Activated CD4-positive, CD25-positive, alpha-beta regulatory T cell treated with anti-CD3 and anti-CD28 coated beads, Interleukin-2, amount 50 U/mL, for 24 hours (primary cell): Measurements from ENCODE around the gene C11orf21.

Source experiments
- ATAC-seq, 2 donors: fragments of 150-1000 bp; cut with Tn5 transposase; one replicate each; pipeline ENCODE4 v1.10.0; 2021; ENCODE audit warnings: mild to moderate bottlenecking in 1 of 2, moderate library complexity in 1 of 2

C11orf21 gene

DNA sequence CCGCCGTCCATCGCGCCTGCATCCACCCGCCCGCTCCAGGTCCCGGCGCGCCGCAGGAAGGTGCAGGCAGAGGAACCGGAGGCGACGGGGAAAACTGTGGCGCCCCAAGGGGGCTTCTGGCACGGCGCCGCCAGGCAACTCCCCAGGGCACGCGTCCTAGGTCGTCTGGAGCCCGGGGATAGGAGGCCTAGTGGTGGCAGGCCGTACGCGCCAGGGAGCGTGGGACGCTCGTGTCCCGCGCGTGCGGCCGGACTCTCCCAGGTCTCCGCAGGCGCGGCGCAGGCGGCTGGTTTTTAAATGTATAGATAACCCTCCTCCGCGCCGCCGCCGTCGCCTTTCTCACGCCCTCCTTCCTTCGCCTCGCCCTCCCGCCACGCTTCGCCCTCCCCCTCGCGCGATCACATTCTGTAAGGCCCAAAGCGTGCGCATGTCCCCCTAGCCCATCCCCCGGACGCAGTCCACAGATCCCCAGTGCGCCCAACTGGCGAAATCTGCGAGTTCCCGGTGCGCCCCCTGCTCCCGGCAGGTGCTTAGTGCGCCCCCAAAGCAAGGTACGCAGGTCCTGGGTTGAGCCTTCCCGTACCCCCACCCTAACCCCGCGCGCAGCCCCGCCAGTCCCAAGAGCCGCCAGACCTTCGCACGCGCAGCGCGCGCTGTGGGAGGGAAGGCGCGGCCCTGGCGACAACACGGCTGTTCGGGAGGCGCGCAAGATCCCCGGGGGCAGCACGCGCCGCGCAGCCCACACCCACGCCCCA lies 31.2 kb downstream of the C11orf21 start, which contains the start of gene ASCL2:
TSS of gene ASCL2 (minus strand) at position 267 of the 755 bp plus-strand sequence. CDS start at position 11, 256 bp downstream.
- ATAC-seq: no peak

DNA sequence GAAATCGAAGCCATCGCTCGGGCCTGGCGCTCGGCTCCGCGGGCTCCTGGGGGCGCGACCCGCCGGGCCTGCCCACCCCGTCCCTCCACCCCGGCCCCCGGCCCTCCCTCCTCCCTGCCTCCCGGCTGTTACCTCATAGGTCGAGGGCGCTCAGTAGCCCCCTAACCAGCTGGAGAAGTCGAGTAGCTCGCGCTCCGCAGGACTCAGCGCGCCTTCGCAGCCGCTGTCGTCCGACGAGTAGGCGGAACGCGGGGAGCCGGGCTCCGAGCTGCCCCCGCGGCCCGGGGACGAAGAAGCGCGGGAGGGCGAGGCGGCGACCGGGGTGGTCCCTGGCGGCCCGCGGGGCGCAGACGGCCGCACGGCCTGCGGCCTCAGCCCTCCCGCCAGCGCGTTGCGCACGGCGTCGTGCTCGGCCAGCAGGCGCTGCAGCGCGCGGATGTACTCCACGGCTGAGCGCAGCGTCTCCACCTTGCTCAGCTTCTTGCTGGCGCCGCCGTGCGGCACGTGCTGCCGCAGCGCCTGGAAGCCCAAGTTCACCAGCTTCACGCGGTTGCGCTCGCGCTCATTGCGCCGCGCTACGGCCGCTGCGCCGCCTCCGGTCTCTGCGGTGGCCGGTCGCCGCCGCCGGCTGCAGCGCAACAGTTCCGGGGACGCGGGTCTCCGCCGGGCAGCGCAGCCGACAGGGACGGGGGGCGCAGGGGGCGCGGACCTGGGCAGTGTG lies 32.0 kb downstream of the C11orf21 start:
- ATAC-seq: peak in 1 of 2 donors; percentile 33

DNA sequence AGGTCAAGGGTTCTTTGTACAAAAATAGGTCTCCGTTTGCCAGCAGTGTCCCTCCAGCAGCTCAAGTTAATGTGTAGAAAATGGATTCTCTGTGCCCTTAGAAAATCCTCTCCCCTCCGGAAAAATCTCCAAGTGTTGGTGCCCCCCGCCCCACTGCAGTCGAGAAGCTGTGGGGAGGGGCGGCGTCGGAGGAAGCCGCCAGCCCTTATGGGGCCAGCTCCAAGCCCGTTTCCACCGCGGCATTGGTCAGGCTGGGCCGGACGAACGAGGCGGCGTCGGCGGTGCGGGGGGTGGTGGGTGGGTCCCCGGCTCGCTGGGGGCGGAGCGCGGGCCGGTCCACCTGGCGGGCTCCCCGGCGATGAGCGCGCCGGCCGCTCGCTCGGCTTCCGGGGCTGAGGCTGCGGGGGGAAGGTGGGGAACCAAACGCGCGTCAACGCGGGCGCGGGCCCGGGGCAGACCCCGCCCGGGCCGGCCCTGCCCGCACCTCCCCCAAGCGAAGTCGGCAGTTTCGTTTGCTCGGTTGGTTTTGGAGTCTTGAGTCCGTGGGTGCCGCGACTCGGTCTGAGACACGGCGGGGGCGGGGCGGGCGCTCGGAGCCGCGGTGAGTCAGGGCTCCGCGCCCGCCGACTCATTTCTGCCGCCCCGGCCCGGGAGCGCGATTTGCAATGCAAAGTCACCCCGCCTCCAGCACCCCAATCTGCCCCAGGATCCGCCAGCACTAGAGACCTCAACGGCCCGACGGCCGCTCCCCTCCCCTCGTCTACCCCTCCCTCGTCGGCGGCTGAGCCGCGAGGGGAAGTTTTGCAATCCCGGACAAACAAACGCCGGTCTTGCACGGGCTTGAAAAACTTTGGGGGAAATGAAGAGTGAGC lies 32.8 kb downstream of the C11orf21 start:
- ATAC-seq: peak; percentile 69

DNA sequence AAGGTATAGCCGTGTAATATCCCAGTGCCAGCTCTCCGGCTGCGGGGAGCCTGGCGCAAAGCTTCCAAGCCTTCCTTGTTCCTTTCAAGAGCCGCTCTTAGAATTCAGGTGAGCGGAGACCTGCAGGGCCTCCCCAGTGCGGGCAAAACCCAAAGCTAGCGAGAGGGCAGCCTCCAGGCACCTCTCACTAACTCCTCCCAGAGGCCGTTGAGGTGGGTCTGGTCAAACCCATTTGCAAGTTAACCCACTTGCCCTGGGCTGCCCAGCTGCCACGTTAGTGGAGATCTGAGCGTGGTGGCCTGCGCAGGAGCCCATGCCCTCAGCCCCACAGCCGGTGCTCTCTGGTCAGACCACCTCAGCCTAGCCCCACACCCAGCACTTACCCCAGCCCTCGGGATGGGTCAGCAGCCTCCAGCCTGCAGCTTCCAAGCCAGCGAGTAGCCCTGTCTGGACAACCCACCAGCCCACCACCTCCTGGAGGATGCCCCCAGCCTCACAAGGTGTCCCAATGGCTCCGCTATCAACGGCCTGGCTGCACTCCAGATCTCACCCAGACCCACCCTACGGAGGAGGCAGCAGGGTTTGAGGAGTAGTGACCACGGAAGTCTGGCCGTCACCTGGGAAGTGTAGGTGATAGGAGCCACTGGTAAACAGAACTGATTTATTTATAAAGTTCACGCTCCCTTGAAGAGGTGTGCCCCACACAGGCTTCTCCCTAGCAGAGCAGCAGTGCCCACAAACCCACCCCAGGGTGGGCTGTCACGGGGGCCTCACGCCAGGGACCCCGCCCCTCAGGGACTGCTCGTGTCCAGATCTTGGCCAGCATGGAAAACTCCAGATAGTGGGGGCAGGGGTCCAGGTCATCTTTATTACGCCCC lies 33.6 kb downstream of the C11orf21 start:
- no peak for ATAC-seq

DNA sequence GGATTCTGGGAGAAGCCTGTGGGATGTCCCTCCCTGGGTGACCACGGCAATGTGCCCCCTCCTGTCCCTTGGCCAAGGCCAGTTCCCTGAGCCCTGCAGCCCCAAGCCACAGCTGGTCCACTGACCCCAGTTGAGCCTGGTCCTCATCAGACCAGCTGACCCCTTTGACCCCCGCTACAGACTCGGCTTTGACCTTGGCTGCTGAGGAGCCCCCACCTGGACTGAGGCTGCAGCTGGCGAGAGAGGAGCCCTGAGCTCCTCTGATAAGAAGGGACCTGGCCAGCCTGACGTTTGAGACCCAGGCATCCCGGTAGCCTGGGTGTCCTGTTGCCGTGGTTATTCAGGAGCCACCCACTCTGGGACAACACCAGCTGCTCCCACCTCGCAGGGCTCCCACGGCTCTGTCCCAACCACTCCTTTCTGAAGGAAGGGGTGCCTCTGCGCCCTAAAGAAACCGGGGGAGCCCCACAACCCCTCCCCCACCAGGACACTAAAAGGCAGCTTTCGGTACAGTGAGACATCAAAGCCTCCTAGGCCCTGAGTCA lies 34.3 kb downstream of the C11orf21 start:
- no peak for ATAC-seq

DNA sequence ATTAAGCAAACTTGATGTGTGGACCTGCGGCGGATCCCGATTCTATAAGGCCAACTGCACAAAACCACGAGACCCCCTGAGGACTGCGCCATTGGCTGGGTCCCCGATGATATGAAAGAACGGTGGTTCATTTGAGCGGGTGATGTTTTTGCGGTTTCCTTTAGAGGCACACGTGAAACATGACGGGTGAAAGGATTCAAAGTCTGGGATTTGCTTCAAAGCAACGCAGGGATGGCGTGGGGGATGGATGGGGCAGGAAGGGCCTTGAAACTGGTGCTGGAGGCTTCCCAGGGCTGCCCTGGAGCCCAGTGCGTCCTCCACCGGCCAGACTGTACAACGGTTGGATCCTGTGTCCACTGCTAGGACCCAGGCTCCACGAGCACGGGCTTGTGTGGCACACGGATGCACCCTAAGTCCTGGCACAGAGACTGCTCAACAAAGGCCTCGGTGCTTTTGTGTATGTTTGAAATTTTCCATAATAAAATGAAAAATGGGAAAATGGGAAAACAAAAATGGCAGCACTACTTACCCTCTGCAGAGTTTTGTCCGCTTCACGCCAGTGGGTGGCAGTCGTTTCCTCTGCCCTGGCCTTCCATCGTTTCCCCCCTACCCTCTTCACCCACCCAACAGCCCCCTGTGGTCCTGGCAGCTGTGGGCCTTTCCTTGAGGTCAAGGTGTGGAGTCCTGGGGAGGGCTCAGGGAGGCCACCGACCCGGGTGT lies 35.0 kb downstream of the C11orf21 start:
- no peak for ATAC-seq

DNA sequence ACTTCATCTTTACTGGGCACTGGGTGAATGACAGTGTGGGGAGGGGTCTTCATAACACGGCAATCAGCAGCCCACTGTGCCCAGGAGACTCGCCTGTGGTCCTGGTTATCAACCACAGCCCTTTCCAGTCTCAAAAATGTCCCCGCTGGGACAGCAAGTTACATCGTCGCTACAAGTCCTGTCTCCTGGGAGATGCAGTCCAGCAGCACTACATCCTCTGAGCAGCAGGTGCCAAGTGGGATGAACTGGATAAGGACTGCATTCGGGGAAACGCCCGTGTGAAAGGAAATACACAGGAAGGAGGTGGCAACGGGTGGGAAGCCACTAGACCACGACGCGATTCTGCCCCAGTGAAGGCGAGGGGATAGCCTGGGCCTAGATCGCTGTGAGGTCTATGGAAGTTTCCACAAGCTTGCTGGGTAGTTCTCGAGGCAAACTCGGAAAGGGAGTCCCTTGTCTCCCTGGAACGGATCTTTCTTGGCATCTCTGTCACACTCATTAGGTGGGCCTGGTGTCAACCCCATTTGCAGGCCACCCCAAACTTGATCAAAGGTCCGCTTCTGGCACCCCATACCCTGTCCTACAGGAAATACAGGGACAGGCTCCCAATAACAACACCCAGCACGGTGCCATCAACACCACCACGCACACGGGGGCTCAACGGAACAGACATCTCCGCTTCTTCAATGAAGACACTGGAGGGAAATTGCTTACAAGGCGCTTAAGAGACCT lies 35.7 kb downstream of the C11orf21 start:
- ATAC-seq: no peak

DNA sequence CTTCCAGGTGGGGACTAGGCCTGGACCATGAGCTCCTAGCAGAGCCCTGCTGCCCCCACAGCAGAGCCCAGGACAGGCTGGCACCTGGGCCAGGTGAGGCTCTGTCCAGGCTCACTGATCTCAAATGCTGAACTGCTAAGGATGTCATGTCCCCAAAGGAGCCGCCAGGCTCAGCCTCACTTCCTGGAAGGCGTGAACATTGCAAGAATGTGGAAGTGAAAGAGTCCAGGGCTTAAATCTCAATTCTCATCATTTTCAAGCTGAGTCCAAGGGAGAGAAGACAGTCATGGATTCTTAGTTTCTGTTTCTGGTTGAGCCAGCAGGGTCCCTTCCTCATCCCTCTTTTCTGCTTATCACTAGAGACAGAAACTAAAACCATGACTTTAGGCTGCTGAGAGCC lies 36.3 kb downstream of the C11orf21 start:
- ATAC-seq: peak; percentile 61 to 62

DNA sequence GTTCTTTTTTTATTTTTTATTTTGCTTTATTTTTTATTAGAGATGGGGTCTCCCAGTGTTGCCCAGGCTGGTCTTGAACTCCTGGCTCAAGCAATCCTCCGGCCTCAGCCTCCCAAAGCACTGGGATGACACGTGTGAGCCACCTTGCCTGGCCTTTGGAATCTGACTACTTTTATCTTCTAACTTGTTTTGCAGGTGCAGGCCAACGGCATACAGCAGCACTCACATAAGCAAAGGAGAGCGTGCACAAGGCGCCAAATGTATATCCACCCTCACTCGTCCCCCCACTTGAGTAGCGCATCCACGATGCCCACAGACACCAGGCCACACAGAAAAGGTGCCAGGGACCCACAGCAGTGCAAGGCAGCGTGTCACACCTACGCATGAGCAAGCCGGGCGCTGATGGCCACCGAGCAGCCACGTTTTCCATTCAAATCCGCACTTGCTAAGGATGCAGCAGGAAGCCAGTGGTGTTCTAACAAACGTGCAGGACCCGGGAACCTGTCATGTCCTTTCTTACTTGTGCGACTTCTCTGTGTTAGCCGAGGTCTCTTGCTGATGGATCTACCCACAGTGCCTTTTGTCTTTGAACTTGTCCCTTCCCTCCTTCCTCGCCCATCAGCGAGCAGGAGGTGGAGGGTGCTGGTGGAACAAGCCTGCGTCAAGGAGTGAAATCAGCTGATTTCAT lies 37.2 kb downstream of the C11orf21 start:
- no peak for ATAC-seq

DNA sequence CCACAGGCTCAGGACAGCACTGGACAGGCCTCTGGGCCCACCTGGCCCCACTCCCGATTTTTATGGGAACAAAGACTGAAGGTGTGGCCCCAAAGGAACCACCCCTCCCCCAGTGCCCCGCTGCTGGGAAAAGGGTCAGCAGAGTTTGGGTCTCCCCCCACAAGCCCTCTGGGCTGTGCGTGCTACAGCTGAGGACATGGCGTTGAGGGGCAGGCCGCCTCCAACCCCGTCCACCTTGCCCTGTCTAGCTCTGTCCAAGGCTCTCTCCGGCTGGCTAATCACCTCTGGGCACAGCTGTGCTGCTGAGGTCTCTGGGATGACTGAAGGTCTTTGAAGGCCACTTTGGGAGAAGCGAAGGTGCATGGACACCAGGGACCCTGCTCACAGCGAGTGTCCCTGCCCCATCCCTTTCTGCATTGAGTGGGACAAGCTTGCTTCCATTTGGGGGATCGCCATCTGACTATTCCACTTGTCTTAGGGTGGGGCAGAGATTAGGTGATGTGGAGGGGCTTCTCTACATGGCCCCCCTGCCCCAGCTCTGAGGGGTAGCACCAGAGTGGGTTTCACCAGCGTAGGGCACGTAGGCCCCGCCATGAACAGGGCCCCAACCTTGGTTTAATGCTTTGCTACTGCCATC lies 37.9 kb downstream of the C11orf21 start:
- no peak for ATAC-seq

DNA sequence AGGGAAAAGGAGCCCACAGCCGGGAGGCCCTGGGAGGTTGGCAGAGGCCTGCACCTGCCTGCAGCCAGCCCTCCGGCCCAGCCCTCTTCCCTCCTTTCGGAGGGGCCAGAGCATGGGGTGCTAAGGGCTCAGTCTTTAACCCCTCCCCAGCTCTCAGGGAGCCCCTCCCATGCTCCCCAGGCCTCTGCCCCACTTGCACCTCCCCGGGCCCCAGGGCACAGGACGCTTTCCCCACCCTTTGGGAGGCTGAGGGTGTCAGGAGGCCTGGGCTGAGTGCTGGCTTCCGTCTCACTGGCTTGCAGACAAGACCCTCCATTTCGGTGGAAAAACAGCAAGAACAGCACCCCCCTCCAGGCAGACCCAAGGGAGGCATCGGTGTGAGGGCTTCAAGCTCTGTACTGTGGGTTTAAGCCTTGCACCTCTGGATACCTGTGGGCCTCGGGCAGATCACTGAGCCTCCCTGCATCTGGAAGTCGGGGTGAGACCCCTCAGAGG lies 38.6 kb downstream of the C11orf21 start:
- no peak for ATAC-seq

DNA sequence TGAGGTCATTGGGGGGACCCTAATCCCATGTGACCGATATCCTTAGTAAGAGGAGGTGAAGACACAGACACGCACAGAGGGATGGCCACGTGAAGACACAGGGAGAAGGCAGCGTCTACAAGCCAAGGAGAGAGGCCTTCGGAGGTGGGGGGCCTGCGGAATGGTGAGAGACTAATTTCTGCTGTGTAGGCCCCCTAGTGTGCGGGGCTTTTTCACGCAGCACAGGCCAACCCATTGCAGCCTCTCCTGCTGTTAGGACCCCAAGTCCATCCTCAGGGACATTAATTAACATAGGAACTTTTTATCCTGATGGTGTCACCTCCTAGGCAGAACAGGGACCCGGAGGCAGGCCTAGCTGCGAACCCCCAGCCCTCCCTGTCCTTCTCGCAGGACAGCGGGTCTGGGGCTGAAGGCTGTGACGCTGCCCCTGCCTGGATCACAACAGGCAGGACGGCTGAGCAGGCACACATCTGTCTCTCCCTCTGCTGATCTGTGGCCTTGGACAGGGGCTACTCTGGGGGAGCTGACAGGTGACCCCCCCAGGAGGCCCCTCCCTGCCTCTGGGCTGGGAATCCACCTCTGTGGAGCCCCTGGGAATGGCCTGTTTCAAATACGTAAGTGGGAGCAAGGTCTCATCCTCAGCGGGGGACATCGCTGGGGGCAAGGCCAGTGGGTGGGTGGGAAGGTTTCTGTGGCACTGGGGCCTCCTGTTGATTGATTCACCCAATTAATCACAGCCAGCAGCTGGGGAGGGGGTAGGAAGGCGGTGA lies 39.2 kb downstream of the C11orf21 start:
- no peak for ATAC-seq

DNA sequence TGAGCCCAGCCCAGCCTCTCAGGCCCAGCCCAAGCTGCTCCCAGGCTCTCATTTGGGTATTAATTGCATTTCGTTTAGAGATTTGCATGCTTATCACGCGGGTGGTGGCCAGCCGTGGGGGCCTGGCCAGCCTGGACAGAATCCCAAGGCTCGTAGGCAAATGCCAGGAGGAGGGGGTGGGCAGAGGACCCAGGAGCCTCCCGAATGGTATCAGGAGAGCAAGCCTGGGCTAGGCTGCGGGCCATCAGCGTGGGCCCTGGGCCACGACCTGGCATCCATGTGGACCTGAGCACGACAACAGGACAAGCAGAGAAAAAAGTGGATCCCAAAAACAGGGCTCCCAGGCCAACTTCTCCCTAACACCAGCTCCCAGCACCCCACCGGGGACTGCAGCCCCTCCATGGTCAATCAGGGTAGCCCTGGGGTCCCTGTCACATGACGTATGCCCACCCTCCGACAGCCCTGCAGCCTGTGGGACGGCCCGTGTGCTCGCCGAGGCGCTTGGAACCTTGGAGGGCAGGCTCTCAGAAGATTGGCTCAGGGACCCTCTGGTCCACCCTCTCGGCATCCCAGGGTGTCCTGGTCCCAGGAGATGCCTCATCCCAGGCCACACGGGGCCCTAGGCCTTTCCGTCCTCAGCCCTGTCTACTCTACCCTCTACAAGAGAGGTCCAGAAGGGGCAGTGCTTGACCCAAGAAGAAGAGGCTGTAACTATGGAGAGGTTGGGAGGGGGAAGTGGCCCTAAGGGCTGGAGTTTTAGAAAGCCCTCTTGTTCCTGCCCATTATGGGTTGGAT lies 40.1 kb downstream of the C11orf21 start:
- no peak for ATAC-seq

DNA sequence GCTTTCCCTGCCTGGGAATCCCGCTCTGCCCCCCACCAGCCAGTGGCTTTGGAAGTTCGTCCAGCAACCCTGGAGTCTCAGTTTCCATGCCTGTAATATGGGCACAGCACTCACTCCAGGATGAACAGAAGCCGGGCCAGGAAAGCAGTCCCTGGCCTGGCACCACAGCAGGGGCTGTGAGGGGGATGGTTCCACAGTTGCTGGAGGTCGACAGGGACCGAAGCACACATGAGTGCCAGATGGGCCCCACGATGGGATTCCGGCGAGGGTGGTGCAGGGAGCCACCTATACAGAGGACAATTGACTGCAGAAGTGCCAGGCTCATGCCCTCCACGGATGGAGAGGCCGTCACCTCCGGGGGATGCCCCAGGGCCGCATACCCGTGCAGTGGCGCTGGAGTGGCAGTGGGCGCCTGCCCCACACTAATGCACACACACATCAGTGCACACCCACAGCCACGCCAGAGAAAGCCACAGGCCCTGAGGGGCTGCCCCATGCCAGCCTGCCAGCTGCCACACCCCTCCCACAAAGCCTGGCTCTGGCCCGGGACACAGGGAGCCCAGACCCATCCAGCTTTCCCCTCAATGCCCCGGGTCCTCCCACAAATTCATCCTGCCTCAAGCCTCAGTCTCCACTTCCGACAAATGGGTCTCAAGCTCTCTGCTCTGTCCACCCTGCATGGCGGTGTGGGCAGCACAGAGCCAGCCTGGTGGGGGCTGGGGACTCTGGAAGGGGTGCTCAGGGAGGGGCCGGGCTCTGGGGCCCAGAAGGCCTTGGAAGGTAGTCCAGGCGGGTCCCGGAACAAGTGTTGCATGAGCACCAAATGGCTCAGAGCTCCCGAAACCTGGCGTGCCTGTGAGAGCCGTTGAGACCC lies 41.0 kb downstream of the C11orf21 start:
- no peak for ATAC-seq

DNA sequence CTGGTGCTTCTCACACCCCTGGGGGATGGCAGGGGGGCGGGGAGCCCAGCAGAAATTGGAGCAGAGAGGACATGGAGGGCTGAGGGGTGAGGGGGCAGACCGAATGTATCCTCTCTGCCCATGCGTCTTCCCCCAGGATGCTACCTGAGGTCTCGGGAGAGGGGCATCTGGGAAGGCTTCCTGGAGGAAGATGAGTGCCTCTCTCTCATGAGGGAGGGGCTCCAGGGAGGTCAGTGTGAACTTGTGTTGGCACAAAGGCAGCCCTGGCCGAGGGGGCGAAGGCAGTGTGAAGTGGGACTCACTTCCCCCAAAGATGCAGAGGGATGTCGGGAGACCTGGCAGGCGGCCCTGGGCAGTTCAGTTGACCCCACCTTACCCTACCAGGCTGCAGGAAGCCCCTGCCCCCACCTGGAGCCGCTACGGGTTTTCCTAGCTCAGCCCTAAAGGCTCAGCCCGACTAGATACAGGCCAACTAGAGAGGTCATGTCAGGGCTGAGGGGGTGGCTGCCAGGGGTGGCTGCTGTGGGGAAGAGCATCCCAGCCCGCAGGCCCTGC lies 41.7 kb downstream of the C11orf21 start:
- no peak for ATAC-seq

DNA sequence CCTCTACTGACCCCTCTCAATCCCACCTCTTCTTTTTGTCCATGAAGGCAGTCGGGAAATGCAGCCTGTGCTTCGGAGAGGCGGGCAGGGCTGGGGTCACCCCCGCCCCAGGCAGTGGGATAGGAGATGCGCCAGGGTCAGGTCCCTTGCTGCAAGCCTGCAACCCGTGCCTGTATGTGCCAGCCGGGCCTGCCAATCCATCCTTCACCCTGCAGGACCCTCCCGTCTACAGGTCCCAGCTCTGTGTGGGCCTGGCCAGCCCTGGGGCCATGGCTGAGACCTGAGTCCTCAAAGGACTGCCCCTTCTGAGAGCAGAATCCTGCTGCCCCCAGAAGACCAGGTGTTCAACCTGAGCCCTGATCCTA lies 42.3 kb downstream of the C11orf21 start:
- ATAC-seq: no peak
